SK-N-SH (cell line): ENCODE measurements around the gene HECW1. TPM values are rescaled to one million over a fixed set of nuclear protein-coding genes. Genes with fewer than 3 reads are reported as not detected.

ENCODE experiments used
- CTCF ChIA-PET: fragments of 300-600, 350-600 bp; formaldehyde crosslinking; extraction: SDS; loops from one replicate; lab custom pipeline; 2021; lab: Yijun Ruan, JAX
- POLR2A ChIA-PET: fragments of 350-600 bp; sonication (Branson Sonifier 250); formaldehyde crosslinking; extraction: SDS; loops from one replicate; lab custom pipeline; 2020; ENCODE audit warnings: antibody characterized with exemption, inconsistent platforms; lab: Yijun Ruan, JAX
- DNase-seq: peaks from one replicate; pipeline ENCODE4 v3.0.0; 2012
- H2AFZ ChIP-seq: fragments of 200-600 bp; sonication (generic); 2 replicates; pipeline ENCODE4 v1.8.1; 2016; ENCODE audit warnings: antibody characterized with exemption, mild to moderate bottlenecking, low read depth
- H3F3A ChIP-seq: fragments of 200-600 bp; sonication (generic); replicated peaks from 2 replicates; pipeline ENCODE3; 2016; ENCODE audit warnings: antibody characterized with exemption, mild to moderate bottlenecking; ENCODE audit not compliant: insufficient read depth
- H3K27ac ChIP-seq, 2 experiments: fragments of 200-500 bp in 1 of 2; fragments of 200-600 bp in 1 of 2; sonication (Bioruptor generic) in 1 of 2; sonication (generic), shearing (Covaris generic) in 1 of 2; 2 replicates each; pipeline versions ENCODE4 v1.5.1 to v1.6.1; 2014 to 2016; ENCODE audit warnings: low read depth in 2 of 2, inconsistent platforms in 1 of 2, low read length in 1 of 2, mild to moderate bottlenecking in 1 of 2, mixed read lengths in 1 of 2
- H3K27me3 ChIP-seq: fragments of 200-600 bp; sonication (generic), shearing (Covaris generic); 2 replicates; pipeline ENCODE4 v1.6.1; 2016; ENCODE audit warnings: mixed run types; ENCODE audit not compliant: insufficient read depth
- H3K36me3 ChIP-seq, 2 experiments: fragments of 200-500 bp in 1 of 2; fragments of 200-600 bp in 1 of 2; sonication (Bioruptor generic) in 1 of 2; sonication (generic) in 1 of 2; replicated peaks in 1 of 2; 2 replicates each; pipeline versions ENCODE3 to v1.5.1; 2014 to 2016; ENCODE audit warnings: low read length in 1 of 2, mild to moderate bottlenecking in 1 of 2; ENCODE audit not compliant: insufficient read depth in 2 of 2, control insufficient read depth in 1 of 2
- H3K4me1 ChIP-seq, 2 experiments: fragments of 200-500 bp in 1 of 2; fragments of 200-600 bp in 1 of 2; sonication (Bioruptor generic) in 1 of 2; sonication (generic), shearing (Covaris generic) in 1 of 2; 2 replicates each; pipeline versions ENCODE4 v1.5.1 to v1.6.1; 2014 to 2016; ENCODE audit warnings: low read depth in 1 of 2, low read length in 1 of 2, mixed run types in 1 of 2; ENCODE audit not compliant: insufficient read depth in 2 of 2, control insufficient read depth in 1 of 2
- H3K4me2 ChIP-seq: fragments of 200-600 bp; sonication (generic), shearing (Covaris generic); 2 replicates; pipeline ENCODE4 v1.6.1; 2017; ENCODE audit warnings: mixed run types
- H3K4me3 ChIP-seq, 2 experiments: fragments of 200-500 bp in 1 of 2; fragments of 200-600 bp in 1 of 2; sonication (Bioruptor generic) in 1 of 2; sonication (generic), shearing (Covaris generic) in 1 of 2; 2 replicates each; pipeline versions ENCODE4 v1.5.1 to v1.8.1; 2014 to 2016; ENCODE audit warnings: low read depth in 2 of 2, inconsistent platforms in 1 of 2, low read length in 1 of 2, mild to moderate bottlenecking in 1 of 2, mixed read lengths in 1 of 2, moderate library complexity in 1 of 2
- H3K79me2 ChIP-seq: fragments of 200-600 bp; sonication (generic); 2 replicates; pipeline ENCODE4 v1.8.1; 2017; ENCODE audit warnings: mild to moderate bottlenecking; ENCODE audit not compliant: insufficient read depth
- H3K9ac ChIP-seq: fragments of 200-600 bp; sonication (generic); 2 replicates; pipeline ENCODE4 v1.6.1; 2017; ENCODE audit warnings: mixed run types
- H3K9me2 ChIP-seq: fragments of 200-600 bp; sonication (generic); 2 replicates; pipeline ENCODE4 v1.6.1; 2017; ENCODE audit warnings: mixed run types
- H3K9me3 ChIP-seq: fragments of 200-600 bp; sonication (generic); 2 replicates; pipeline ENCODE4 v1.6.1; 2017; ENCODE audit warnings: mixed run types, mild to moderate bottlenecking, moderate library complexity
- H4K20me1 ChIP-seq: fragments of 200-600 bp; sonication (generic); 2 replicates; pipeline ENCODE4 v1.6.1; 2017; ENCODE audit warnings: mild to moderate bottlenecking, mixed run types; ENCODE audit not compliant: insufficient read depth
- CHD2 ChIP-seq: fragments of 150-350 bp; IDR thresholded peaks from 2 replicates; pipeline ENCODE4 v1.6.1; 2018; ENCODE audit warnings: low read length; ENCODE audit not compliant: partially characterized antibody
- EP300 ChIP-seq, 2 experiments: IDR thresholded peaks; 2 replicates each; pipeline versions ENCODE4 v1.4.0 to v1.6.1; 2012; ENCODE audit warnings: borderline replicate concordance in 1 of 2, low read depth in 1 of 2, low read length in 1 of 2
- FOSL2 ChIP-seq: IDR thresholded peaks from 2 replicates; pipeline ENCODE4 v1.4.0; 2012; ENCODE audit warnings: low read depth, mild to moderate bottlenecking, moderate library complexity, borderline replicate concordance
- FOXJ3 ChIP-seq: sonication (generic); formaldehyde crosslinking; IDR thresholded peaks from 2 replicates; pipeline ENCODE4 v1.5.1; 2020; ENCODE audit warnings: mild to moderate bottlenecking, missing genetic modification reagents
- FOXM1 ChIP-seq: IDR thresholded peaks from 2 replicates; pipeline ENCODE4 v1.4.0; 2012; ENCODE audit warnings: low read depth, mild to moderate bottlenecking
- GABPA ChIP-seq: IDR thresholded peaks from 2 replicates; pipeline ENCODE4 v1.4.0; 2012; ENCODE audit warnings: low read depth, mild to moderate bottlenecking
- GATA2 ChIP-seq: sonication (generic); formaldehyde crosslinking; IDR thresholded peaks from 2 replicates; pipeline ENCODE4 v1.5.0; 2020; ENCODE audit warnings: mild to moderate bottlenecking, missing genetic modification reagents
- JUND ChIP-seq: IDR thresholded peaks from 2 replicates; pipeline ENCODE4 v1.4.0; 2012
- MXI1 ChIP-seq: IDR thresholded peaks from 2 replicates; pipeline ENCODE4 v1.6.1; 2012; ENCODE audit warnings: mild to moderate bottlenecking, low read depth, low read length, improper control_type of control experiment
- RAD21 ChIP-seq: IDR thresholded peaks from 2 replicates; pipeline ENCODE4 v1.6.1; 2012; ENCODE audit warnings: mild to moderate bottlenecking, low read length
- RFX5 ChIP-seq: IDR thresholded peaks from 2 replicates; pipeline ENCODE4 v1.6.1; 2012; ENCODE audit warnings: mild to moderate bottlenecking, improper control_type of control experiment, low read length
- SIN3A ChIP-seq: IDR thresholded peaks from 2 replicates; pipeline ENCODE4 v1.6.1; 2012; ENCODE audit warnings: low read depth, mild to moderate bottlenecking, low read length, moderate library complexity, borderline replicate concordance
- TCF12 ChIP-seq: IDR thresholded peaks from 2 replicates; pipeline ENCODE4 v1.4.0; 2012
- WGBS: methylation state at CpG from one replicate; pipeline ENCODE4 v1.1.6; 2017; ENCODE audit warnings: low lambda C conversion rate; 5-methylcytosine and 5-hydroxymethylcytosine counted together
- polyA plus RNA-seq, 3 experiments: library from polyadenylated mRNA; depleted of rRNA; stranded (reverse); fragments of >200 nt; gene quantifications; 2 replicates each; pipeline ENCODE4 v1.2.3, GENCODE V29; 2012
- TF ChIP-seq, protein P1 (sequence below): IDR thresholded peaks from 2 replicates; pipeline ENCODE4; 2012
- TF ChIP-seq, protein P2 (sequence below): IDR thresholded peaks from 2 replicates; pipeline ENCODE4 v1.4.0; 2012; ENCODE audit warnings: low read depth, borderline replicate concordance
- TF ChIP-seq, protein P3 (sequence below): IDR thresholded peaks from 2 replicates; pipeline ENCODE4 v1.4.0; 2012; ENCODE audit warnings: low read depth, borderline replicate concordance
- TF ChIP-seq, protein P4 (sequence below): fragments of 200-600 bp; sonication (generic); IDR thresholded peaks from 2 replicates; pipeline ENCODE4 v1.6.1; 2017; ENCODE audit warnings: antibody characterized with exemption, mild to moderate bottlenecking, moderate library complexity
- TF ChIP-seq, protein P5 (sequence below): fragments of 150-350 bp; IDR thresholded peaks from 2 replicates; pipeline ENCODE4 v1.6.1; 2016; ENCODE audit warnings: mild to moderate bottlenecking, low read depth, low read length

Gene HECW1
- polyA plus RNA-seq, 1 of the 3 experiments (the other 2 are of a cell fraction), result not detected

DNA sequence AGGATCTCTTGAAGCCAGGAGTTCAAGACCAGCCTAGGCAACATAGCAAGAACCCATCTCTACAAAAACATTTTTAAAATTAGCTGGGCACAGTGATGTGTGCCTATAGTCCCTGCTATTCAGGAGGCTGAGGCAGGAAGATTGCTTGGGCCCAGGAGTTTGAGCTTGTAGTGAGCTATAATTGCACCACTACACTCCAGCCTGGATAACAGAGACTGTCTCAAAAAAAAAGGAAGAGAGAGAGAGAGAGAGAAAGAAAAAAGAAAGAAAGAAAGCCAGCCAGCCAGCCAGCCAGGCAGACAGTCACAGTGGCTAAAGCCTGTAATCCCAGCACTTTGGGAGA lies 375.3 kb downstream of the HECW1 start:
- DNase-seq, result no peak
- ChIA-PET CTCF (interaction anchor here (1.2 kb wide), 1 partner anchor 352 kb away, joined by 3 read pairs; no protein-coding TSS in a partner anchor), POLR2A (no interaction called here)
- Histone ChIP-seq H3K4me2 (no peak overlapping the region), H3F3A (peaks cover 1% of the 10 kb centered on the region), H3K79me2 (no peaks in the 10 kb centered on the region), H3K9me3 (no peaks in the 10 kb centered on the region), H4K20me1 (no peaks in the 10 kb centered on the region), H2AFZ (no peak overlapping the region), H3K4me1 (peaks cover 0 to 8% of the 10 kb centered on the region in 2 experiments; a peak in 1 of 4 replicates), H3K9ac (no peak overlapping the region), H3K27ac (no peak overlapping the region), H3K27me3 (peaks cover 44% of the 10 kb centered on the region), H3K36me3 (no peaks in the 10 kb centered on the region), H3K4me3 (no peak overlapping the region), H3K9me2 (no peaks in the 10 kb centered on the region)
- TF ChIP-seq, protein P1, sequence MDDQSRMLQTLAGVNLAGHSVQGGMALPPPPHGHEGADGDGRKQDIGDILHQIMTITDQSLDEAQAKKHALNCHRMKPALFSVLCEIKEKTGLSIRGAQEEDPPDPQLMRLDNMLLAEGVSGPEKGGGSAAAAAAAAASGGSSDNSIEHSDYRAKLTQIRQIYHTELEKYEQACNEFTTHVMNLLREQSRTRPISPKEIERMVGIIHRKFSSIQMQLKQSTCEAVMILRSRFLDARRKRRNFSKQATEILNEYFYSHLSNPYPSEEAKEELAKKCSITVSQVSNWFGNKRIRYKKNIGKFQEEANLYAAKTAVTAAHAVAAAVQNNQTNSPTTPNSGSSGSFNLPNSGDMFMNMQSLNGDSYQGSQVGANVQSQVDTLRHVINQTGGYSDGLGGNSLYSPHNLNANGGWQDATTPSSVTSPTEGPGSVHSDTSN, result no peak
- TF ChIP-seq, protein P2, sequence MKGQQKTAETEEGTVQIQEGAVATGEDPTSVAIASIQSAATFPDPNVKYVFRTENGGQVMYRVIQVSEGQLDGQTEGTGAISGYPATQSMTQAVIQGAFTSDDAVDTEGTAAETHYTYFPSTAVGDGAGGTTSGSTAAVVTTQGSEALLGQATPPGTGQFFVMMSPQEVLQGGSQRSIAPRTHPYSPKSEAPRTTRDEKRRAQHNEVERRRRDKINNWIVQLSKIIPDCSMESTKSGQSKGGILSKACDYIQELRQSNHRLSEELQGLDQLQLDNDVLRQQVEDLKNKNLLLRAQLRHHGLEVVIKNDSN, result no peak
- TF ChIP-seq CHD2, result no peak
- no peak for TF ChIP-seq RAD21
- no peak for TF ChIP-seq FOXM1
- no peak for TF ChIP-seq TCF12
- no peak for TF ChIP-seq FOSL2
- TF ChIP-seq, protein P3, sequence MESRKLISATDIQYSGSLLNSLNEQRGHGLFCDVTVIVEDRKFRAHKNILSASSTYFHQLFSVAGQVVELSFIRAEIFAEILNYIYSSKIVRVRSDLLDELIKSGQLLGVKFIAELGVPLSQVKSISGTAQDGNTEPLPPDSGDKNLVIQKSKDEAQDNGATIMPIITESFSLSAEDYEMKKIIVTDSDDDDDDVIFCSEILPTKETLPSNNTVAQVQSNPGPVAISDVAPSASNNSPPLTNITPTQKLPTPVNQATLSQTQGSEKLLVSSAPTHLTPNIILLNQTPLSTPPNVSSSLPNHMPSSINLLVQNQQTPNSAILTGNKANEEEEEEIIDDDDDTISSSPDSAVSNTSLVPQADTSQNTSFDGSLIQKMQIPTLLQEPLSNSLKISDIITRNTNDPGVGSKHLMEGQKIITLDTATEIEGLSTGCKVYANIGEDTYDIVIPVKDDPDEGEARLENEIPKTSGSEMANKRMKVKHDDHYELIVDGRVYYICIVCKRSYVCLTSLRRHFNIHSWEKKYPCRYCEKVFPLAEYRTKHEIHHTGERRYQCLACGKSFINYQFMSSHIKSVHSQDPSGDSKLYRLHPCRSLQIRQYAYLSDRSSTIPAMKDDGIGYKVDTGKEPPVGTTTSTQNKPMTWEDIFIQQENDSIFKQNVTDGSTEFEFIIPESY, result no peak
- no peak for TF ChIP-seq FOXJ3 (CRISPR knock-in tag)
- TF ChIP-seq GATA2 (CRISPR knock-in tag), result no peak

DNA sequence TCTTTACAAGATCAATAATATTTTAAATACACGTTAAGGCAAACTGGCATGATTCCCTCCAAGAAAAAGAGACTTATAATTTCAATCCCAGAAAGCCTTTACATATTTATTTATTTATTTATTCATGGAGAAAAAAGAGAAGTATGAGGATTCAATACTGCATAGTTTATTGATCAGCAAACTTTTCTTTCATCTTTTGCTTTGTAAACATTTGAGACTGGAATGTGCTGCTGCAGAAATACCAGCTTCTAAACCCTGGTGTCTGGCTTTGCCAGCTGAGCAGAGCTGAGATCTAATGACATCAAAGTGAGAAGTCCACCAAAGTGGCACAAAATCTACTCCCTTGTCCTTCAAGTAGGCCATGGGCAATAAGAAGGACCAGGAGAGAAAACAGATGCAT lies 376.8 kb downstream of the HECW1 start:
- H3K27ac ChIP-seq, result no peak overlapping the region
- no peaks in the 10 kb centered on the region for H3K36me3 ChIP-seq
- no peak overlapping the region for H3K4me3 ChIP-seq
- H3K27me3 ChIP-seq, result peaks cover 59% of the 10 kb centered on the region
- 20% methylated on average over 1 of the region's 1 CpG for WGBS
- peaks cover 0 to 8% of the 10 kb centered on the region in 2 experiments; a peak in 1 of 4 replicates for H3K4me1 ChIP-seq
- no peaks in the 10 kb centered on the region for H3K9me3 ChIP-seq
- H3K9ac ChIP-seq, result no peak overlapping the region
- POLR2A ChIA-PET, result no interaction called here
- no peak overlapping the region for H3K4me2 ChIP-seq
- no peaks in the 10 kb centered on the region for H4K20me1 ChIP-seq
- no peaks in the 10 kb centered on the region for H3F3A ChIP-seq
- no peaks in the 10 kb centered on the region for H3K9me2 ChIP-seq
- H3K79me2 ChIP-seq, result no peaks in the 10 kb centered on the region
- DNase-seq, result no peak
- H2AFZ ChIP-seq, result no peak overlapping the region
- CTCF ChIA-PET, result interaction anchor here (1.0 to 1.5 kb wide), 5 partner anchors 9 to 93 kb away, joined by 3 to 5 read pairs (median 3); partner anchors contain the start of gene STK17A
- no peak for TF ChIP-seq SIN3A
- TF ChIP-seq, protein P4, sequence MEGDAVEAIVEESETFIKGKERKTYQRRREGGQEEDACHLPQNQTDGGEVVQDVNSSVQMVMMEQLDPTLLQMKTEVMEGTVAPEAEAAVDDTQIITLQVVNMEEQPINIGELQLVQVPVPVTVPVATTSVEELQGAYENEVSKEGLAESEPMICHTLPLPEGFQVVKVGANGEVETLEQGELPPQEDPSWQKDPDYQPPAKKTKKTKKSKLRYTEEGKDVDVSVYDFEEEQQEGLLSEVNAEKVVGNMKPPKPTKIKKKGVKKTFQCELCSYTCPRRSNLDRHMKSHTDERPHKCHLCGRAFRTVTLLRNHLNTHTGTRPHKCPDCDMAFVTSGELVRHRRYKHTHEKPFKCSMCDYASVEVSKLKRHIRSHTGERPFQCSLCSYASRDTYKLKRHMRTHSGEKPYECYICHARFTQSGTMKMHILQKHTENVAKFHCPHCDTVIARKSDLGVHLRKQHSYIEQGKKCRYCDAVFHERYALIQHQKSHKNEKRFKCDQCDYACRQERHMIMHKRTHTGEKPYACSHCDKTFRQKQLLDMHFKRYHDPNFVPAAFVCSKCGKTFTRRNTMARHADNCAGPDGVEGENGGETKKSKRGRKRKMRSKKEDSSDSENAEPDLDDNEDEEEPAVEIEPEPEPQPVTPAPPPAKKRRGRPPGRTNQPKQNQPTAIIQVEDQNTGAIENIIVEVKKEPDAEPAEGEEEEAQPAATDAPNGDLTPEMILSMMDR, result no peak
- no peak for TF ChIP-seq FOXJ3 (CRISPR knock-in tag)
- no peak for TF ChIP-seq RAD21
- no peak for TF ChIP-seq EP300 (IDR thresholded peaks at IDR 0.05; ENCODE audit: borderline replicate concordance in 1 of 2, low read depth in 1 of 2, low read length in 1 of 2)
- TF ChIP-seq RFX5, result no peak
- TF ChIP-seq GABPA, result no peak
- TF ChIP-seq MXI1, result no peak
- TF ChIP-seq, protein P5, sequence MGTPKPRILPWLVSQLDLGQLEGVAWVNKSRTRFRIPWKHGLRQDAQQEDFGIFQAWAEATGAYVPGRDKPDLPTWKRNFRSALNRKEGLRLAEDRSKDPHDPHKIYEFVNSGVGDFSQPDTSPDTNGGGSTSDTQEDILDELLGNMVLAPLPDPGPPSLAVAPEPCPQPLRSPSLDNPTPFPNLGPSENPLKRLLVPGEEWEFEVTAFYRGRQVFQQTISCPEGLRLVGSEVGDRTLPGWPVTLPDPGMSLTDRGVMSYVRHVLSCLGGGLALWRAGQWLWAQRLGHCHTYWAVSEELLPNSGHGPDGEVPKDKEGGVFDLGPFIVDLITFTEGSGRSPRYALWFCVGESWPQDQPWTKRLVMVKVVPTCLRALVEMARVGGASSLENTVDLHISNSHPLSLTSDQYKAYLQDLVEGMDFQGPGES, result no peak
- TF ChIP-seq JUND, result no peak
